NCI-H2029 (cell line): Measurements from ENCODE around the gene TNS3.

ENCODE experiments used
- DNase-seq: peaks from one replicate; lab custom pipeline; 2025; lab: John Stamatoyannopoulos, UW

The TNS3 gene

GRCh38 chr7:47258798-47259197 lies 323.1 kb downstream of the TNS3 start:
- no peak for DNase-seq

- no peak for DNase-seq
Observed at GRCh38 chr7:47256016-47256415, 325.9 kb downstream of the TNS3 start.

DNA sequence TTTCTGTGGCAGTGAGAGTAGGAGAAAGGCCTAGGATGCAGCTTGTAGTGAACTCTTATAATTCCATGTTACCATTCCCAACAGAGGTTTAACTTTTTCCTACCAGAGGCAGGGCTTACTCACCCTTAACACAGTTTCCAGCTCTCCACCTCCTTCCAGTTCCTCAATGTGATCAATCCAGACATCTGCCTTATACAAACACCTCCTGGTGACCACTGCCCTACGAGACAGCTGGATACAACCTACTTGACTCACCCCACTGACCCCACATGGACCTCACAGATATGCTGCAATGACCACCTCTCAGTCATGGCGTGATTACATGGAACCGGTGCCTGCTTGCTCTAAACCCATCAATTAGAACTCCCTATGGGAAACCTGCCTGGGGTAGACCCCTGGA lies 326.5 kb downstream of the TNS3 start:
- no peak for DNase-seq

- DNase-seq = no peak
Observed at GRCh38 chr7:47255007-47255406, 326.9 kb downstream of the TNS3 start.

GRCh38 chr7:47254081-47254977 lies 327.6 kb downstream of the TNS3 start:
- DNase-seq = peak; percentile 63

GRCh38 chr7:47253650-47254080 lies 328.2 kb downstream of the TNS3 start:
- DNase-seq = no peak

GRCh38 chr7:47252675-47253074 lies 329.2 kb downstream of the TNS3 start:
- DNase-seq = no peak

GRCh38 chr7:47249361-47249760 lies 332.6 kb downstream of the TNS3 start:
- DNase-seq = no peak

GRCh38 chr7:47248797-47249196 lies 333.1 kb downstream of the TNS3 start:
- no peak for DNase-seq

- DNase-seq = no peak
Observed at GRCh38 chr7:47247132-47247531, 334.8 kb downstream of the TNS3 start.

GRCh38 chr7:47244692-47245091 lies 337.2 kb downstream of the TNS3 start:
- no peak for DNase-seq

GRCh38 chr7:47241112-47242065 lies 340.5 kb downstream of the TNS3 start:
- no peak for DNase-seq

GRCh38 chr7:47239931-47240421 lies 341.9 kb downstream of the TNS3 start:
- no peak for DNase-seq

- DNase-seq = no peak
Observed at GRCh38 chr7:47239034-47239433, 342.9 kb downstream of the TNS3 start.

DNA sequence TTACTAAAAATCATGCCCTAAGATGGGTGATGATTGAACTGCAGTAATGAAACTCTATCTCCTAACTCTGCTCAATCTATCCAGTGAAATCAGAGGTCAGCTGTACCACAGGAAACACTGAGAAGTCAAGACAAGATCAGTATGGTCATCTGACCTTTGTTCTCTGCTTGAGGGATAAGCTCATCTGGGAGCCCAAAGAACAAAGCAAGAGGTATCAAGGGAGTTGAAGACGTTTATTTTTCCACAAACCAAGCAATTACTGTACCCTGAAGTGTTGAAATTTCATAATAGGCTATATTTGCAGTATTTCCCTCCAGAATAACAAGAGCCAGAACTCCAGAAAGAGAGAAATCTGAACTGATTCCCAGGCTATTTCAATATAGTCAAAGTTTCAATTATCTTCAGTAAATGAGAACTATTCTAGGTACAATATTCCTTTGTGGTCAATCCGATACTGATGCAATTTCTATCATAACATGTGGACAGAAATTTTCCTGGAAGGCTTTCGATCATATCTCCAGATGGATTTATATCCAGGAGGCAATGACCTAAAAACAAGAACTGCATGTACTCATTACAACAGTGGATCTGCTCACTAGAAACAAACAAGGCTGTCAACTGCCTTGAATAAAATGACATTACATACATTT lies 345.3 kb downstream of the TNS3 start:
- DNase-seq = no peak

DNA sequence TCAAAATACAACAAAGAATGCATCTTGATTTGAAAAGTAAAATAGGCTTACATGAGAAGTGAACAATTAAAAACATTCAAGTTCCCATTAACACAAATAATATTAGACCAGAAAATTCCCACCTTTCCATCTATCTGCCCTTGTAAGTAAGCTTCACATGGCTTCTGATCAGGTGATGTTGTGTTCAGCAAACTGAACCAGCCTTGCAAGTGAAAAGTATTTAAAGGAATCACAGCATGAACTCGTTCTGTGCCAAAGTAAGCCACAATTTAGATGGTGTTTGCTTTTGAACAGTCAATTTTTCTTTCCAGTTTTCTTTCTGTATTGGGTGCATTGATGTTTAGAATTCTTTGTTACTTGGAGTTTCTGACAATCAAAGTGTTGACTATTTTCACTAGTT lies 347.9 kb downstream of the TNS3 start:
- no peak for DNase-seq

DNA sequence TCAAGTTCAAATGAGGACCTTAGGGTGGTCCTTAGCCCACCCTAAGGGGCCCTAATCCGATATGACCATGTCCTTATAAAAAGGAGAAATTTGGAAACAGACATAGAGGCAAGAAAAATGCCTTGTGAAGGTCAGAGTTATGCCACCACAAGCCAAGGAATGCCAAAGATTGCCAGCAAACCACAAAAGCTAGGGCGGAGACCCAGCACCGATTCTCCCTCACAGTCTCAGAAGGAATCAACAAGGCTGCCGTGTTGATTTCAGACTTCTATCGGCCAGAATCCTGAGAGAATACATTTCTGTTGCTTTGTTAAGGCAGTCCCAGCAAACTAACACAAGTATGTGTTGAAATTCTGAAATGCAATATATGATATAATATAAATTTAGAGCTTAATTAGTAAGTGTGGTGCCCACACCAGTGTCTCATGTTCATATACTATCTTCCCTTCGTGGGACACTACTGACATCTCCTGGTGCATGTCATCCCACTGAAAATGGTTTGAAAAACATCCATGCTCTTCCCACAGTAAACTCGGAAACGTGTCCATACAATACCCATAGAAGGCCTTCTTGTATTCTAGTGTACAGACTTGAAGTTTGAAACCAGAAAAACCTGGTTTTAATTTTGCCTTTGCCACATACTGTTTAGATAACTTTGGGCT lies 349.0 kb downstream of the TNS3 start:
- no peak for DNase-seq

- no peak for DNase-seq
Observed at GRCh38 chr7:47231627-47232026, 350.3 kb downstream of the TNS3 start.

- no peak for DNase-seq
Observed at GRCh38 chr7:47231032-47231431, 350.9 kb downstream of the TNS3 start.

DNA sequence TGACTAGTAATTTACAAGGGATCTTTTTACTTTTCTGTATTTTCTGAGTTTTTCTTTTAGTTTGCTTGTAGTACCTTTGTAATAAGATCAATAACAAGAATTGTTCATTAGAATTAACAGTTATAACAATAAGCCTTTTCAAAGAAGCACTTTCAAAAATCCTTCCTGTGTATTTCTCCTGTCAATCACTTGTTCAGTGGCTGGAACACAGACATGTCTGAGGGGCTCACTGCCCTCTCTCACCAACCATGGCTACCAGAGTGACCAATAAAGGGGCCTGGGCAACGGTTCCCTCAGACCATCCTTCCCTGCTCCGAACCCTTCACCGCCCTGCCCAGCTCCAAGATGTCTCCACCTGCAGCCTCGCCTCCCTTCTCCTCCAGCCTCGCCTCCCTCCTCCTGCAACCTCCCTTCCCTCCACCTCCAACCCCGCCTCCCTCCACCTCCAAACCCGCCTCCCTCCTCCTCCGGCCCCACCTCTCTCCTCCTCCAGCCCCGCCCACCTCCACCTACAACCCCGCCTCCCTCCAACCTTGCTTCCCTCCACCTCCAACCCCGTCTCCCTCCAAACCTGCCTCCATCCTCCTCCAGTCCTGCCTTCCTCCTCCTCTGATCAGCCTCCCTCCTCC lies 353.4 kb downstream of the TNS3 start:
- no peak for DNase-seq

- no peak for DNase-seq
Observed at GRCh38 chr7:47227762-47228177, 354.1 kb downstream of the TNS3 start.
